ENCODE data around the gene GRAMD4. TPM values are rescaled to one million over a fixed set of nuclear protein-coding genes. Genes with fewer than 3 reads are reported as not detected.
A peak's percentile ranks its signal among the peaks of the same experiment; 100 is the strongest.

The GRAMD4 gene
- total RNA-seq, 1 donor from 2014 or later, result 71.4 TPM

DNA sequence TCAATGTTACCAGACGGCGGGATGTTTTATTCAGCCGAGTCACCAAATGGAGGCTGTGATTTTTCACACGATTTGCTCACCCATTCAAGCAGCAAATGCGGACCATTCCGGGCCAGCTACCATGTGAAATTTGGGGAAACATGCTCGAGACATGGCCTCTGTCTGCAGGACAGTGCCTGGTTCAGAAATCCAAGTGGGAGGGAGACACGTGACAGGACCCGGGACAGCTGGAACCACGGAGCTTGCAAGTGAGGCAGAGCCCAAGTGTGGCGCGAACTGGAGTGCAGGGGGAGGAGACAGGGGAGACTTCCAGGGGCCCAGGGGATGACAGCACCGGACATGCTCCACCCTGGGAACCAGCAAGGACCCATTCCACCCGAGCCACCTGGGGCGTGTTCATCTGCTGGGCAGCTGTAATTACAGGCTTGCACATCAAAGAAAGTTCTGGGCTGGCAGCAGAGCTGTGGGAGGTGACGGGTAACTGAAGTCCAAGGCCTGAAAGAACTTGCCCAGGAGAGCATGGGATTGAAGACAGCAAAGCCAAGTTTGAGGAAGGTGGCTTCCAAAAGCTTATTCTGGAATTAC is 101.4 kb downstream of the GRAMD4 start:
- no peak for DNase-seq

DNA sequence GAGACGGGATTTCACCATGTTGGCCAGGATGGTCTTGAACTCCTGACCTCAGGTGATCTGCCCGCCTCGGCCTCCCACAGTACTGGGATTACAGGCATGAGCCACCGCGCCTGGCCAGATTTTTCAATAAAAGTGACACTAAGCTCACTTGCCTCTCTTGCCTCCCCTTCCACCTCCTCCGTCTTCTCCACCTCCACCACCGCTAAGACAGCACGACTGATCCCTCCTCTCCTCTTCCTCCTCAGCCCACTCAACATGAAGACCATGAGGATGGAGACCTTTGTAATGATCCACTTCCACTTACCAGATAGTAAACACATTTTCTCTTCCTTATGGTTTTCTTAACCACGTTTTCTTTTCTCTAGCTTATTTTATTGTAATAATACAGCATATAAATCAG is 103.7 kb downstream of the GRAMD4 start:
- Histone ChIP-seq H3K27ac (no peak overlapping the region), H3K27me3 (no peaks in the 10 kb centered on the region), H3K4me1 (peaks cover under 1% of the 10 kb centered on the region), H3K9me3 (no peaks in the 10 kb centered on the region), H3K4me3 (no peak overlapping the region), H3K36me3 (peaks cover 31% of the 10 kb centered on the region)
- intact Hi-C loops (cut with DNase I), result no loop called here
- no peak for TF ChIP-seq CTCF (IDR thresholded peaks at IDR 0.05)
- ATAC-seq (no peak), DNase-seq (no peak)

More for the DNA sequence above, 101.4 kb downstream of the GRAMD4 start:
- Histone ChIP-seq H3K27ac (no peak overlapping the region), H3K4me3 (no peak overlapping the region), H3K36me3 (peaks cover 54% of the 10 kb centered on the region), H3K4me1 (no peaks in the 10 kb centered on the region), H3K9me3 (no peaks in the 10 kb centered on the region), H3K27me3 (no peaks in the 10 kb centered on the region)
- intact Hi-C loops (cut with DNase I), result no loop called here
- TF ChIP-seq CTCF (IDR thresholded peaks at IDR 0.05), result no peak
- ATAC-seq, result no peak

- no peaks in the 10 kb centered on the region for H3K9me3 ChIP-seq
- H3K4me3 ChIP-seq, result no peak overlapping the region
- H3K27me3 ChIP-seq, result no peaks in the 10 kb centered on the region
- intact Hi-C loops (cut with DNase I), result no loop called here
- TF ChIP-seq CTCF (IDR thresholded peaks at IDR 0.05), result no peak
- peaks cover 8% of the 10 kb centered on the region for H3K4me1 ChIP-seq
- DNase-seq (no peak), ATAC-seq (no peak)
- peaks cover 19% of the 10 kb centered on the region for H3K36me3 ChIP-seq
- no peak overlapping the region for H3K27ac ChIP-seq
Observed at GRCh38 chr22:46725096-46725495, 104.9 kb downstream of the GRAMD4 start.

DNA sequence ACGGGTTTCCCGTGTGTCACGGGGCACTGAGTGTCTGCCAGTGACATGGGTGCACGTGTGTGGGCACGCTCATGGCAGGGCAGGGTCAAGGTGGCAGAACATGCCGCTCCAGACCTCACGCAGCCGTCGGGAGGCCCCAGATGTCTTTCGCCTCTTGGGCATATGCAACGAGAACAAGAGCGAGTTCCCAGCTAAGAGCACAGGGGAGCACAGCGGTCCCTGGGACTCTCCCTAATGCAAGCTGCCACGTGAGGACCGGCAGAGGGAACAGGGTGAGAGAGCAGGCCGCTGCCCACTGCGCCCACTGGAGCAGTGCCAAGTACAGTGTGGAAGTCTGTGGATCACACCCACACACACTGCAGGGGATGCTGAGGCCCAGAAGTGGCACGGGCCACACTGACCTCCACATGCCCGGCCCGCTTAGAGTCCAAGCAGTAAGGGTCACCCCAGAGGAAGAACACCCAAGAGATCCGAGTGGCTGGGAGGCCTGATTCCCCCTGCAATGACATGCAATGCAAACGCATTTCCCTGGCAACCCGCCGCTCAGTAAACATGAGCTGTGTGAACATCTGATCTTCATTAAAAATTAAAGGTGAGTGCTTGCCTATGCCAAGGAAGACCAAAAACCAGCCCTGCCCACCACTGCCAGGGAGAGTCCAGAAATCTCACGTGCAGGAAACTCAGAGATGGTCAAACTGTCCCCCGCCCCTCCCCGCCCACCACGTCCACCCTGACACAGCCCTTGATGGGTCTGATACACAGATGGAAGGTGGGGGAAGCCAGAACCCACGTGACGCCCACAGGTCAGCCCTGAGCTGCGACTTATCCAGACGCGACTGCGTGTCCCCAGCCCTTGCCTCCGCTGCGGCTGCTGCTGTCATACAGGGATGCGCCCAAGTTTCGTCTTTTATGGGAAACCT is 106.1 kb downstream of the GRAMD4 start:
- Histone ChIP-seq H3K27me3 (no peaks in the 10 kb centered on the region), H3K9me3 (no peaks in the 10 kb centered on the region), H3K36me3 (peaks cover 9% of the 10 kb centered on the region), H3K4me3 (no peak overlapping the region), H3K4me1 (peaks cover 13% of the 10 kb centered on the region), H3K27ac (no peak overlapping the region)
- no peak for TF ChIP-seq CTCF (IDR thresholded peaks at IDR 0.05)
- DNase-seq (no peak), ATAC-seq (peak; percentile 50)
- intact Hi-C loops (cut with DNase I), result no loop called here

DNA sequence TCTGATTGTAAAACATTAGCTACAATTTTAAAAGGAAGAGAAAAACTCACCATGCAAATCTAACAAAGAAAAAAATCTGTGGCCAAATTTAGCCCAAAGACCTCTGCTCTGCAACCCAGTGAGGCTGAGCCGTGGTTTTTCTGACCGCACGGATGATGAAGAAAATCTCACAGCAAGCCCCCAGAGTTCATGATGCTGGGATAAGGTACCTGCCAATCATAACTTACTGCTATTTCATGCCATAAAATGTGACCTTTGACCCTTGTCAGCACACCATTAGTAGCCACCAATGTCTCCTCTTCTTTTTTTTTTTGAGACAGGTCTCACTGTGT is 106.8 kb downstream of the GRAMD4 start:
- H3K4me1 ChIP-seq, result peaks cover 19% of the 10 kb centered on the region
- TF ChIP-seq CTCF (IDR thresholded peaks at IDR 0.05), result no peak
- no peak for DNase-seq
- H3K27me3 ChIP-seq, result no peaks in the 10 kb centered on the region
- intact Hi-C loops (cut with DNase I), result no loop called here
- no peak overlapping the region for H3K27ac ChIP-seq
- H3K9me3 ChIP-seq, result no peaks in the 10 kb centered on the region
- no peak for ATAC-seq
- peaks cover 9% of the 10 kb centered on the region for H3K36me3 ChIP-seq
- no peak overlapping the region for H3K4me3 ChIP-seq

All from upper lobe of right lung (tissue), 1 donor.